H9 (cell line): Measurements from ENCODE around the gene NT5C1B. TPM values are rescaled to one million over a fixed set of nuclear protein-coding genes. Genes with fewer than 3 reads are reported as not detected.

ENCODE experiments used
- DNase-seq: peaks from one replicate; pipeline ENCODE4 v3.0.0-alpha.2; 2017
- H2AFZ ChIP-seq: one replicate; pipeline ENCODE4 v1.6.1; 2013; ENCODE audit warnings: mild to moderate bottlenecking, low read length, control low read depth, moderate library complexity
- H2AK5ac ChIP-seq: 2 replicates; pipeline ENCODE4 v1.6.1; 2013; ENCODE audit warnings: low read length, control low read depth, mixed read lengths; ENCODE audit not compliant: insufficient read length
- H2BK120ac ChIP-seq: one replicate; pipeline ENCODE4 v1.6.1; 2013; ENCODE audit warnings: low read depth, mild to moderate bottlenecking, low read length, control low read depth, inconsistent platforms; ENCODE audit not compliant: poor library complexity, severe bottlenecking
- H2BK12ac ChIP-seq: 2 replicates; pipeline ENCODE4 v1.6.1; 2013; ENCODE audit warnings: low read length, control low read depth, mixed read lengths, low read depth; ENCODE audit not compliant: insufficient read length
- H2BK15ac ChIP-seq: 2 replicates; pipeline ENCODE4 v1.6.1; 2013; ENCODE audit warnings: low read depth, low read length, control low read depth
- H2BK20ac ChIP-seq: one replicate; pipeline ENCODE4 v1.6.1; 2013; ENCODE audit warnings: low read depth, mild to moderate bottlenecking, low read length, control low read depth, inconsistent platforms; ENCODE audit not compliant: poor library complexity, severe bottlenecking
- H2BK5ac ChIP-seq: 2 replicates; pipeline ENCODE4 v1.6.1; 2013; ENCODE audit warnings: low read length, control low read depth, mixed read lengths; ENCODE audit not compliant: insufficient read length
- H3K14ac ChIP-seq: 2 replicates; pipeline ENCODE4 v1.6.1; 2013; ENCODE audit warnings: low read length, control low read depth; ENCODE audit not compliant: insufficient read depth
- H3K18ac ChIP-seq: 2 replicates; pipeline ENCODE4 v1.6.1; 2013; ENCODE audit warnings: low read depth, mild to moderate bottlenecking, mixed read lengths, low read length, control low read depth; ENCODE audit not compliant: insufficient read length
- H3K23ac ChIP-seq: 2 replicates; pipeline ENCODE4 v1.6.1; 2013; ENCODE audit warnings: low read length, control low read depth, mixed read lengths, low read depth; ENCODE audit not compliant: insufficient read length
- H3K23me2 ChIP-seq: 2 replicates; pipeline ENCODE4 v1.6.1; 2013; ENCODE audit warnings: low read depth, mild to moderate bottlenecking, mixed read lengths, low read length, control low read depth; ENCODE audit not compliant: insufficient read length, poor library complexity, severe bottlenecking
- H3K27ac ChIP-seq: 2 replicates; pipeline ENCODE4 v1.5.1; 2013; ENCODE audit warnings: low read length, control low read depth, mixed read lengths, low read depth; ENCODE audit not compliant: insufficient read length
- H3K27me3 ChIP-seq: 2 replicates; pipeline ENCODE4 v1.6.1; 2013; ENCODE audit warnings: low read length, control low read depth, inconsistent platforms; ENCODE audit not compliant: insufficient read depth
- H3K4ac ChIP-seq: 2 replicates; pipeline ENCODE4 v1.6.1; 2013; ENCODE audit warnings: low read depth, mild to moderate bottlenecking, control low read depth, inconsistent platforms, low read length, moderate library complexity
- H3K4me1 ChIP-seq: 2 replicates; pipeline ENCODE4 v1.6.1; 2013; ENCODE audit warnings: low read length, control low read depth, inconsistent platforms; ENCODE audit not compliant: insufficient read depth
- H3K4me2 ChIP-seq: 2 replicates; pipeline ENCODE4 v1.6.1; 2013; ENCODE audit warnings: low read length, control low read depth, mixed read lengths; ENCODE audit not compliant: insufficient read length, insufficient read depth
- H3K56ac ChIP-seq: 2 replicates; pipeline ENCODE4 v1.6.1; 2013; ENCODE audit warnings: low read depth, mild to moderate bottlenecking, mixed read lengths, low read length, control low read depth; ENCODE audit not compliant: insufficient read length
- H3K79me1 ChIP-seq: 2 replicates; pipeline ENCODE4 v1.6.1; 2013; ENCODE audit warnings: low read depth, mild to moderate bottlenecking, moderate library complexity, low read length, control low read depth, inconsistent platforms; ENCODE audit not compliant: insufficient read depth, poor library complexity, severe bottlenecking
- H3K79me2 ChIP-seq: 2 replicates; pipeline ENCODE4 v1.6.1; 2013; ENCODE audit warnings: low read length, control low read depth, inconsistent platforms; ENCODE audit not compliant: insufficient read depth
- H3K9ac ChIP-seq: 2 replicates; pipeline ENCODE4 v1.6.1; 2013; ENCODE audit warnings: low read length, control low read depth, mixed read lengths; ENCODE audit not compliant: insufficient read length; ENCODE audit errors: extremely low read depth
- H3K9me3 ChIP-seq: one replicate; pipeline ENCODE4 v1.6.1; 2013; ENCODE audit warnings: low read depth, low read length, inconsistent platforms; ENCODE audit not compliant: control insufficient read depth
- H3T11ph ChIP-seq: one replicate; pipeline ENCODE4 v1.6.1; 2013; ENCODE audit warnings: mild to moderate bottlenecking, low read length, control low read depth, inconsistent platforms
- H4K20me1 ChIP-seq: one replicate; pipeline ENCODE4 v1.6.1; 2013; ENCODE audit not compliant: control insufficient read depth, insufficient read length, insufficient read depth
- H4K5ac ChIP-seq: 2 replicates; pipeline ENCODE4 v1.6.1; 2013; ENCODE audit warnings: low read depth, mild to moderate bottlenecking, mixed read lengths, low read length, control low read depth; ENCODE audit not compliant: insufficient read length
- H4K8ac ChIP-seq: replicated peaks from 2 replicates; pipeline ENCODE4 v1.6.1; 2013; ENCODE audit warnings: low read length, control low read depth, mixed read lengths, low read depth; ENCODE audit not compliant: insufficient read length
- H4K91ac ChIP-seq: 2 replicates; pipeline ENCODE4 v1.6.1; 2013; ENCODE audit warnings: low read depth, mild to moderate bottlenecking, moderate library complexity, mixed read lengths, low read length, control low read depth; ENCODE audit not compliant: insufficient read length
- H3K27ac Mint-ChIP-seq, 3 experiments: 2 replicates in 2 of 3; 3 replicates in 1 of 3; pipeline ENCODE4 v1.8.0; 2020 to 2021; ENCODE audit warnings: mixed read lengths in 3 of 3, mild to moderate bottlenecking in 1 of 3, moderate library complexity in 1 of 3
- H3K27me3 Mint-ChIP-seq: 2 replicates; pipeline ENCODE4 v1.8.0; 2021; ENCODE audit warnings: low read depth, mild to moderate bottlenecking, moderate library complexity, mixed read lengths
- H3K36me3 Mint-ChIP-seq, 3 experiments: 2 replicates in 2 of 3; 3 replicates in 1 of 3; pipeline ENCODE4 v1.8.0; 2020 to 2021; ENCODE audit warnings: low read depth in 3 of 3, mixed read lengths in 3 of 3; ENCODE audit not compliant: insufficient read depth in 1 of 3
- H3K4me1 Mint-ChIP-seq, 2 experiments: 2 replicates each; pipeline ENCODE4 v1.8.0; 2020; ENCODE audit warnings: mixed read lengths in 2 of 2
- H3K4me3 Mint-ChIP-seq, 2 experiments: 2 replicates in 1 of 2; 3 replicates in 1 of 2; pipeline ENCODE4 v1.8.0; 2020 to 2021; ENCODE audit warnings: mild to moderate bottlenecking in 2 of 2, mixed read lengths in 2 of 2, moderate library complexity in 1 of 2
- H3K9me3 Mint-ChIP-seq, 2 experiments: 2 replicates in 1 of 2; 3 replicates in 1 of 2; pipeline ENCODE4 v1.8.0; 2020; ENCODE audit warnings: mild to moderate bottlenecking in 2 of 2, mixed read lengths in 2 of 2, moderate library complexity in 1 of 2
- WGBS: extraction: QIAGEN DNeasy Blood & Tissue Kit; methylation state at CpG from one replicate; pipeline ENCODE4 v1.1.7; 2013; ENCODE audit warnings: missing lambda C conversion rate, low lambda C conversion rate, mixed read lengths; ENCODE audit not compliant: insufficient read length; ENCODE audit errors: extremely low coverage; 5-methylcytosine and 5-hydroxymethylcytosine counted together
- total RNA-seq: library from RNA; stranded (reverse); gene quantifications from 2 replicates; pipeline ENCODE4 v1.2.1, GENCODE V29; 2021
- TF ChIP-seq, protein P1 (sequence below): fragments of 200-600 bp; sonication (generic); conservative IDR thresholded peaks from 3 replicates; pipeline ENCODE4 v1.8.0; 2021; ENCODE audit warnings: antibody characterized with exemption, mild to moderate bottlenecking

The NT5C1B gene
- total RNA-seq, 1 experiment from 2014 or later = not detected

GRCh38 chr2:18600255-18600613 is 10.9 kb upstream of the NT5C1B start:
- no peak overlapping the region for H3K27ac Mint-ChIP-seq
- no peak overlapping the region for H3K56ac ChIP-seq
- H2AK5ac ChIP-seq = no peak overlapping the region
- H3K9ac ChIP-seq = no peak overlapping the region
- no peak overlapping the region for H3K23ac ChIP-seq
- no peak for DNase-seq
- H2AFZ ChIP-seq = no peak overlapping the region
- H2BK12ac ChIP-seq = no peak overlapping the region
- no peaks in the 10 kb centered on the region for H3K79me1 ChIP-seq
- H3T11ph ChIP-seq = no peak overlapping the region
- H3K4me3 Mint-ChIP-seq = no peak overlapping the region
- H2BK5ac ChIP-seq = no peak overlapping the region
- no peak overlapping the region for H2BK120ac ChIP-seq
- H3K4me1 ChIP-seq = no peaks in the 10 kb centered on the region
- WGBS = no CpG with 5 or more reads among the region's 2 CpGs
- H3K79me2 ChIP-seq = no peaks in the 10 kb centered on the region
- TF ChIP-seq, protein P1, sequence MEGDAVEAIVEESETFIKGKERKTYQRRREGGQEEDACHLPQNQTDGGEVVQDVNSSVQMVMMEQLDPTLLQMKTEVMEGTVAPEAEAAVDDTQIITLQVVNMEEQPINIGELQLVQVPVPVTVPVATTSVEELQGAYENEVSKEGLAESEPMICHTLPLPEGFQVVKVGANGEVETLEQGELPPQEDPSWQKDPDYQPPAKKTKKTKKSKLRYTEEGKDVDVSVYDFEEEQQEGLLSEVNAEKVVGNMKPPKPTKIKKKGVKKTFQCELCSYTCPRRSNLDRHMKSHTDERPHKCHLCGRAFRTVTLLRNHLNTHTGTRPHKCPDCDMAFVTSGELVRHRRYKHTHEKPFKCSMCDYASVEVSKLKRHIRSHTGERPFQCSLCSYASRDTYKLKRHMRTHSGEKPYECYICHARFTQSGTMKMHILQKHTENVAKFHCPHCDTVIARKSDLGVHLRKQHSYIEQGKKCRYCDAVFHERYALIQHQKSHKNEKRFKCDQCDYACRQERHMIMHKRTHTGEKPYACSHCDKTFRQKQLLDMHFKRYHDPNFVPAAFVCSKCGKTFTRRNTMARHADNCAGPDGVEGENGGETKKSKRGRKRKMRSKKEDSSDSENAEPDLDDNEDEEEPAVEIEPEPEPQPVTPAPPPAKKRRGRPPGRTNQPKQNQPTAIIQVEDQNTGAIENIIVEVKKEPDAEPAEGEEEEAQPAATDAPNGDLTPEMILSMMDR = no peak
- H2BK15ac ChIP-seq = no peak overlapping the region
- H3K27me3 Mint-ChIP-seq = no peaks in the 10 kb centered on the region
- H3K14ac ChIP-seq = no peak overlapping the region
- H3K4me2 ChIP-seq = no peak overlapping the region
- H3K27me3 ChIP-seq = no peaks in the 10 kb centered on the region
- H3K9me3 Mint-ChIP-seq = no peaks in the 10 kb centered on the region
- no peaks in the 10 kb centered on the region for H4K20me1 ChIP-seq
- H4K5ac ChIP-seq = no peak overlapping the region
- no peak overlapping the region for H2BK20ac ChIP-seq
- no peaks in the 10 kb centered on the region for H3K23me2 ChIP-seq
- H4K8ac ChIP-seq = no peak overlapping the region
- H3K36me3 Mint-ChIP-seq = no peaks in the 10 kb centered on the region
- peaks cover 0 to under 1% of the 10 kb centered on the region in 2 experiments; a peak in 2 of 4 replicates for H3K4me1 Mint-ChIP-seq
- H3K18ac ChIP-seq = no peak overlapping the region
- H3K9me3 ChIP-seq = no peaks in the 10 kb centered on the region
- H3K4ac ChIP-seq = no peak overlapping the region
- no peak overlapping the region for H3K27ac ChIP-seq
- H4K91ac ChIP-seq = no peak overlapping the region
